Mesendoderm (in vitro differentiated cells): ENCODE data around the gene ZNF394. TPM values are rescaled to one million over a fixed set of nuclear protein-coding genes. Genes with fewer than 3 reads are reported as not detected.
"Not testable (repeated sequence)": the region's sequence is repeated elsewhere in the genome, so short reads cannot be mapped to it uniquely, and the experiment has no call there.

Experiments used
- DNase-seq: peaks from one replicate; pipeline ENCODE4 v3.0.0; 2013
- H2AK5ac ChIP-seq: 2 replicates; pipeline ENCODE4 v1.6.1; 2013; ENCODE audit warnings: low read length, inconsistent platforms
- H2BK120ac ChIP-seq: 2 replicates; pipeline ENCODE4 v1.6.1; 2013; ENCODE audit warnings: low read depth, mild to moderate bottlenecking, low read length, moderate library complexity, mixed read lengths
- H2BK15ac ChIP-seq: replicated peaks from 2 replicates; pipeline ENCODE4 v1.6.1; 2013; ENCODE audit warnings: low read depth, mild to moderate bottlenecking, moderate library complexity
- H2BK5ac ChIP-seq: 2 replicates; pipeline ENCODE4 v1.6.1; 2013; ENCODE audit warnings: low read length, inconsistent platforms
- H3K18ac ChIP-seq: 2 replicates; pipeline ENCODE4 v1.6.1; 2013; ENCODE audit warnings: mild to moderate bottlenecking, low read length, mixed read lengths
- H3K23ac ChIP-seq: one replicate; pipeline ENCODE4 v1.6.1; 2013; ENCODE audit warnings: low read length
- H3K27ac ChIP-seq: 2 replicates; pipeline ENCODE4 v1.5.1; 2013; ENCODE audit warnings: low read depth, mild to moderate bottlenecking, inconsistent platforms, low read length, moderate library complexity
- H3K27me3 ChIP-seq: 2 replicates; pipeline ENCODE4 v1.6.1; 2013; ENCODE audit warnings: low read length, control low read depth, mild to moderate bottlenecking, inconsistent platforms; ENCODE audit not compliant: insufficient read depth, poor library complexity
- H3K36me3 ChIP-seq: 2 replicates; pipeline ENCODE4 v1.6.1; 2013; ENCODE audit warnings: low read length, inconsistent platforms; ENCODE audit not compliant: control insufficient read depth, insufficient read depth
- H3K4ac ChIP-seq: one replicate; pipeline ENCODE4 v1.6.1; 2013; ENCODE audit warnings: low read depth, mild to moderate bottlenecking, low read length, moderate library complexity
- H3K4me1 ChIP-seq: 2 replicates; pipeline ENCODE4 v1.6.1; 2013; ENCODE audit warnings: low read depth, low read length, inconsistent platforms; ENCODE audit not compliant: control insufficient read depth
- H3K4me2 ChIP-seq: 2 replicates; pipeline ENCODE4 v1.6.1; 2013; ENCODE audit warnings: low read length
- H3K4me3 ChIP-seq: 2 replicates; pipeline ENCODE4 v1.5.1; 2013; ENCODE audit warnings: mild to moderate bottlenecking, low read length
- H3K56ac ChIP-seq: one replicate; pipeline ENCODE4 v1.6.1; 2013; ENCODE audit warnings: low read length
- H3K79me1 ChIP-seq: 2 replicates; pipeline ENCODE4 v1.6.1; 2013; ENCODE audit warnings: low read length, inconsistent platforms
- H3K79me2 ChIP-seq: 2 replicates; pipeline ENCODE4 v1.6.1; 2013; ENCODE audit warnings: mild to moderate bottlenecking, low read length; ENCODE audit not compliant: control insufficient read depth, insufficient read depth
- H3K9ac ChIP-seq: 2 replicates; pipeline ENCODE4 v1.6.1; 2013; ENCODE audit warnings: low read length, inconsistent platforms
- H4K5ac ChIP-seq: one replicate; pipeline ENCODE4 v1.6.1; 2013; ENCODE audit warnings: low read length
- H4K8ac ChIP-seq: one replicate; pipeline ENCODE4 v1.6.1; 2013; ENCODE audit warnings: low read depth, mild to moderate bottlenecking, control low read depth, low read length, moderate library complexity
- WGBS: extraction: QIAGEN DNeasy Blood & Tissue Kit; methylation state at CpG from one replicate; pipeline ENCODE4 v1.1.7; 2013; ENCODE audit warnings: low lambda C conversion rate, missing lambda C conversion rate; ENCODE audit not compliant: insufficient coverage; ENCODE audit errors: extremely low coverage; 5-methylcytosine and 5-hydroxymethylcytosine counted together
- polyA plus RNA-seq, 2 experiments: library from polyadenylated mRNA; stranded (reverse); fragments of 200-250 nt; gene quantifications; one replicate each; pipeline ENCODE4 v1.2.3, GENCODE V29; 2013

The ZNF394 gene
- polyA plus RNA-seq (2013, experiment 1 of 2): 12.0 TPM
- polyA plus RNA-seq (2013, experiment 2 of 2): 11.7 TPM

DNA sequence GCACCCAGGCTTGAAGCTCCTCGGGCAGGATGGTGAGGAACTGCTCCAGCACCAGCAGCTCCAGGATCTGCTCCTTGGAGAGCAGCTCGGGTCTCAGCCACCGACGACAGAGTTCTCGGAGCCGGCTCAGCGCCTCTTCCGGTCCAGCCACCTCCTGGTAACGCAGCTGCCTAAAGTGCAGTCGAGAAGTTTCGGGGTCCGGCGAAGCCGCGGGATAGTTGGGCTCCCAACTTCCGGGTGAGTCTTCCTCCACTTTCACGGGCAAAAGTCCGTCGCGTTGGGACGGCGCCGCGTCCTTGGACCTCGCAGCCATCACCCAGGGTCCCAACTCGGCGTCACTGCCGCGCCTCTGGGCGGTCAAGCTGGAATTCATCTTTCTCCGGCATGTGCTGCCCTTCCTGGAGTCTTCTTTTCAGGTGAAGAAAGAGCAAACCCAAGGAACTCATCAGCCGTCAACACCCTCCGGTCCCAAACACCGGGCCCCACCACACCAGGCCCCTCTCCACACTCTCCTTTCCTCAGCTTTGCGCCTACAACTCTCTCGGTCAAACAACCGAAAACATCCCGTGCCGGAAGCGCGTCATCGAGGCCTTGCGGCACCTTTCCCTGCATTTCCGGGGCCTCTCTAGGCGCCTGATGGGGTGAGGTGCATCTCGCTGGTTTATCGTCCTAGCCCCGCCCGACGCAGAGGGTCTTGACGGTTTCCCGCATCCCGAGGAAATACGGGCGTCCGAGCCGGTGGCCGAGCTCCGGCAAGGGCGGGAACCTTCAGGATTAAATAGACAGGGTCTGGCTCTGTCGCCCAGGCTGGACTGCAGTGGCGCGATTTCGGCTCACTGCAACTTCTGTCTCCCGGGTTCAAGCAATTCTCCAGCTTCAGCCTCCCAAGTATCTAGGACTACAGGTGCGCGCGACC is at the start of gene ZNF394:
Gene ZNF394, minus strand, starts transcription at position 561 of the 916 bp plus-strand sequence. Its CDS starts 188 bp downstream, at position 373.
- Histone ChIP-seq H4K5ac (no peak within 1 kb of the TSS), H3K79me2 (peaks cover 32% of the 10 kb centered on the region), H3K23ac (no peak within 1 kb of the TSS), H4K8ac (no peak within 1 kb of the TSS), H3K4me3 (peak within 1 kb of the TSS; percentile 98), H2BK120ac (no peak within 1 kb of the TSS), H3K4me1 (peaks cover 6% of the 10 kb centered on the region), H2BK5ac (no peak within 1 kb of the TSS), H3K27ac (peak within 1 kb of the TSS; percentile 57), H3K4me2 (peak within 1 kb of the TSS; percentile 98), H3K36me3 (no peaks in the 10 kb centered on the region), H3K27me3 (no peaks in the 10 kb centered on the region), H3K56ac (peak within 1 kb of the TSS; percentile 95), H3K79me1 (peaks cover 12% of the 10 kb centered on the region), H3K4ac (peak within 1 kb of the TSS; percentile 8), H3K9ac (peak within 1 kb of the TSS; percentile 89), H2AK5ac (peak within 1 kb of the TSS; percentile 51), H3K18ac (no peak within 1 kb of the TSS), H2BK15ac (no peak within 1 kb of the TSS)
- WGBS: no CpG with 5 or more reads among the region's 68 CpGs
- peak; percentile 97 for DNase-seq

DNA sequence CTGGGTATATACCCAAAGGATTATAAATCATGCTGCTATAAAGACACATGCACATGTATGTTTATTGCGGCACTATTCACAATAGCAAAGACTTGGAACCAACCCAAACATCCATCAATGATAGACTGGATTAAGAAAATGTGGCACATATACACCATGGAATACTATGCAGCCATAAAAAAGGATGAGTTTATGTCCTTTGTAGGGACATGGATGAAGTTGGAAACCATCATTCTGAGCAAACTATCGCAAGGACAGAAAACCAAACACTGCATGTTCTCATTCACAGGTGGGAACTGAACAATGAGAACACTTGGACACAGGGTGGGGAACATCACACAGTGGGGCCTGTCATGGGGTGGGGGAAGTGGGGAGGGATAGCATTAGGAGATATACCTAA is 49.5 kb upstream of the ZNF394 start:
- not testable (repeated sequence) for H2BK15ac ChIP-seq, H3K27me3 ChIP-seq, H3K4me2 ChIP-seq, DNase-seq, H3K79me2 ChIP-seq, H3K4me1 ChIP-seq, H2BK120ac ChIP-seq, H3K4me3 ChIP-seq, H3K56ac ChIP-seq, H3K23ac ChIP-seq, H4K8ac ChIP-seq, H2BK5ac ChIP-seq, H3K9ac ChIP-seq, H3K36me3 ChIP-seq, H3K4ac ChIP-seq, H4K5ac ChIP-seq, H3K18ac ChIP-seq, H3K27ac ChIP-seq, H2AK5ac ChIP-seq, H3K79me1 ChIP-seq
- no CpG with 5 or more reads among the region's 2 CpGs for WGBS

DNA sequence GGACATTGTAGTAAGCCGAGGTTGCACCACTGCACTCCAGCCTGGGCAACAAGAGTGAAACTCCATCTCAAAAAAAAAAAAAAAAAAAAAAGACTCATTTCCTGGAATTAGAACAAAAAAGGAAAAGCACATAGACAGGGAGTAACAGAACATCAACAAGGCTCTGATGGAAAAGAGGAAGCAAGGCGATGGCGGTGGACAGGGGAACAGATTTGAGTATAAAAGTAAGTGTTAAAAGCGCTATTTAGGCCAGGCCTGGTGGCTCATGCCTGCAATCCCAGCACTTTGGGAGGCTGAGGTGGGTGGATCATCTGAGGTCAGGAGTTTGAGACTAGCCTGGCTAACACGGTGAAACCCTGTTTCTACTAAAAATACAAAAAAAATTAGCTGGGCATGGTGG is 45.2 kb upstream of the ZNF394 start:
- no CpG with 5 or more reads among the region's 5 CpGs for WGBS
- not testable (repeated sequence) for H3K56ac ChIP-seq, H3K4ac ChIP-seq, H3K4me1 ChIP-seq, H3K4me2 ChIP-seq, H2BK5ac ChIP-seq, H3K79me2 ChIP-seq, H2AK5ac ChIP-seq, H4K8ac ChIP-seq, H4K5ac ChIP-seq, H3K36me3 ChIP-seq, H3K4me3 ChIP-seq, H2BK120ac ChIP-seq, H2BK15ac ChIP-seq, DNase-seq, H3K79me1 ChIP-seq, H3K9ac ChIP-seq, H3K18ac ChIP-seq, H3K27me3 ChIP-seq, H3K23ac ChIP-seq, H3K27ac ChIP-seq

DNA sequence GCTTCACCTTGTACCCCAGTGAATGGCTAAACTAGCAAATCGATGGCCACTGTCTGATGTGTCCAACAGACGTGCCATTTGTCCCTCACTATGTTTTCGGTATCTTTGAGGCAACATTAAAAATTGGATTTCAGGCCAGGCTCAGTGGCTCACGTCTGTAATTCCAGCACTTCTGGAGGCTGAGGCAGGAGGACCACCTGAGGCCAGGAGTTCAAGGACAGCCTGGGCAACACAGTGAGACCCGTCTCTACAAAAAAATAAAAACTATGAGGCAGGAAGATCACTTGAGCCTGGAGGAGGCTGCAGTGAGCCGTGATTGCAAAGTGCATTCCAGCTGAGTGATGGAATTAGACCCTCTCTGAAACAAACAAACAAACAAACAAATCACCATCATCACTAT is 43.8 kb upstream of the ZNF394 start:
- Histone ChIP-seq H4K5ac (no peak overlapping the region), H4K8ac (no peak overlapping the region), H3K56ac (no peak overlapping the region), H3K9ac (no peak overlapping the region), H2BK15ac (no peak overlapping the region), H3K4me1 (no peaks in the 10 kb centered on the region), H3K4ac (no peak overlapping the region), H3K36me3 (no peaks in the 10 kb centered on the region), H3K27me3 (no peaks in the 10 kb centered on the region), H3K27ac (no peak overlapping the region), H3K4me3 (no peak overlapping the region), H3K18ac (no peak overlapping the region), H2BK5ac (no peak overlapping the region), H3K23ac (no peak overlapping the region), H3K79me2 (no peaks in the 10 kb centered on the region), H3K4me2 (no peak overlapping the region), H2AK5ac (no peak overlapping the region), H2BK120ac (no peak overlapping the region), H3K79me1 (no peaks in the 10 kb centered on the region)
- no CpG with 5 or more reads among the region's 6 CpGs for WGBS
- no peak for DNase-seq

DNA sequence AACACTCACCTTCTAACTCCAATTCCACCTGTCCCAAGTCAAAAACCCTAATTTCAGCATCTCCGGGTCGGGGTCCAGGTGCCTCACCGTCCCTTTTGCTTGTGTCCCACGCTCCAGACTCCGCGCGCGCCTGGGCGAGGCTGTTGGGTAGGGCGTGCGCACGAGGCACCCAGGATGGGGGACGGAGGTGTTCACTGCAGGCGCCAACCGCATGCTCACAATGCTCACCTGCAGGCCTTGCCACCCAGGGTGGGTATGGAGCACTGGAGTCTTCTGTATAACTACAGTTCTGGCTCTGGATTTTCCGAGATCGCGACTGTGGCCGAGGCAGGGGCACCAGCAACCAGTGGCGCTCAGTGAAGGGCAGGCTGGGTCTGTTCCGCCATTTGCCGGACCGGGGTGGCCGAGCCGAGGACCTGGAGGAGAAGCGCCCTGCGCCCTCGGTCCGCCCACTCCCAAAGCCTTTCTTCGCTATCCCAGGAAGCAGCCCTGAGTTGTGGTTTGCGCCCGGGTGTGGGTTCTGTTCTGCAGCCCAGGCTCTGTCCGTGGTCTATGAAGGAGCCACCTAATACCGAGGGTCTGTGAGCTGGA is 43.1 kb upstream of the ZNF394 start:
- H3K4me3 ChIP-seq: no peak overlapping the region
- no peak overlapping the region for H3K4ac ChIP-seq
- H2BK15ac ChIP-seq: no peak overlapping the region
- H4K8ac ChIP-seq: no peak overlapping the region
- H3K27me3 ChIP-seq: no peaks in the 10 kb centered on the region
- H3K18ac ChIP-seq: no peak overlapping the region
- no peak overlapping the region for H2BK5ac ChIP-seq
- H2AK5ac ChIP-seq: no peak overlapping the region
- H3K9ac ChIP-seq: no peak overlapping the region
- H3K4me2 ChIP-seq: no peak overlapping the region
- no peak for DNase-seq
- no peak overlapping the region for H3K27ac ChIP-seq
- H4K5ac ChIP-seq: no peak overlapping the region
- no peak overlapping the region for H3K56ac ChIP-seq
- no peaks in the 10 kb centered on the region for H3K79me2 ChIP-seq
- H3K23ac ChIP-seq: no peak overlapping the region
- WGBS: no CpG with 5 or more reads among the region's 34 CpGs
- no peaks in the 10 kb centered on the region for H3K36me3 ChIP-seq
- H2BK120ac ChIP-seq: no peak overlapping the region
- H3K4me1 ChIP-seq: no peaks in the 10 kb centered on the region
- no peaks in the 10 kb centered on the region for H3K79me1 ChIP-seq
